ENCODE data around the gene BCAP29.

Gene BCAP29

DNA sequence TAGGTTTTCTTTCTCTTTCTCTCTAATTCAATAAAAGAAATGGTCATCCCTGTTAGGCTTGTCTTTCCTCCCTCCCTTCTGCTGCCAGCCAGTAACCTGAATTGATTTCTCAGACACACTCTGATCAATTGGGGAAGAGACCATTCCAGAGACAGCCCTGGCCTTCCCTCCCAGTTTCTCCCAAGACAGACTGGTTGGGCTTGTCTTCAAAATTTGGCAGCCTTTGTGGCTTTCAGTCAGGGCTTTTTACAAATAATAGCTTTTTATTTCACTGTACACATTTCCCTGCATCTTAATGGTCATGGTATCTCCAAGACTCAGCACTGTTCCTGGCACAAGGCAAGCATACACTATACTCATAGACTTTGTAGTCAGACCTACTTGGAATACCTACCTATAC, 33.9 kb downstream of the BCAP29 start:
- Histone ChIP-seq H3K27ac (no peak overlapping the region), H3K4me2 (no peak overlapping the region), H2AFZ (ENCODE audit: low read depth) (no peak overlapping the region), H3K79me2 (ENCODE audit: insufficient read depth, low read depth) (no peaks in the 10 kb centered on the region), H3K36me3 (ENCODE audit: insufficient read depth) (no peaks in the 10 kb centered on the region), H3K4me1 (ENCODE audit: low read depth, poor library complexity, severe bottlenecking) (no peaks in the 10 kb centered on the region), H3K4me3 (IDR thresholded peaks at IDR 0.05; ENCODE audit: insufficient read depth, low read depth, low read length) (no peak overlapping the region), H4K20me1 (ENCODE audit: insufficient read depth) (no peaks in the 10 kb centered on the region), H3K9ac (no peak overlapping the region), H3K27me3 (ENCODE audit: insufficient read depth, low read depth) (no peaks in the 10 kb centered on the region)
- TF ChIP-seq, protein P1, sequence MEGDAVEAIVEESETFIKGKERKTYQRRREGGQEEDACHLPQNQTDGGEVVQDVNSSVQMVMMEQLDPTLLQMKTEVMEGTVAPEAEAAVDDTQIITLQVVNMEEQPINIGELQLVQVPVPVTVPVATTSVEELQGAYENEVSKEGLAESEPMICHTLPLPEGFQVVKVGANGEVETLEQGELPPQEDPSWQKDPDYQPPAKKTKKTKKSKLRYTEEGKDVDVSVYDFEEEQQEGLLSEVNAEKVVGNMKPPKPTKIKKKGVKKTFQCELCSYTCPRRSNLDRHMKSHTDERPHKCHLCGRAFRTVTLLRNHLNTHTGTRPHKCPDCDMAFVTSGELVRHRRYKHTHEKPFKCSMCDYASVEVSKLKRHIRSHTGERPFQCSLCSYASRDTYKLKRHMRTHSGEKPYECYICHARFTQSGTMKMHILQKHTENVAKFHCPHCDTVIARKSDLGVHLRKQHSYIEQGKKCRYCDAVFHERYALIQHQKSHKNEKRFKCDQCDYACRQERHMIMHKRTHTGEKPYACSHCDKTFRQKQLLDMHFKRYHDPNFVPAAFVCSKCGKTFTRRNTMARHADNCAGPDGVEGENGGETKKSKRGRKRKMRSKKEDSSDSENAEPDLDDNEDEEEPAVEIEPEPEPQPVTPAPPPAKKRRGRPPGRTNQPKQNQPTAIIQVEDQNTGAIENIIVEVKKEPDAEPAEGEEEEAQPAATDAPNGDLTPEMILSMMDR (conservative IDR thresholded peaks at IDR 0.05; ENCODE audit: low read depth, low read length), result no peak

DNA sequence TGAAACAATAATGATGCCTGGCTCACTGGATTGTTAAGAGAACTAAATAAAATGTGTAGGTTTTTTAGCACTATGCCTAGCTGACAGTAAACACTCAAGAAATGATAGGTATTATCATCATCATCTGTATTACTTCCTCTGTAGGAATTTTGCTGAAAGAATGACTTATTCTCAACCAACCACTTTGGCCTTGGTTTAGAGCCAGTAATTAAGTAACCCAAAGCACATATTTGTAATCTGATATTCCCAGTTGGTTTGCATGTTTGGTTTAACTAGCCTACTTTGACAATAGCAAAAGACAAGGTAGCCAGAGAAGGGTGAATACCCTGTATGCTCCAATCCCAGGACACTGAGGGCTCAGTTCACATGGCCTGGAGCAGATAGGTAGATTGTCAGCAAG, 34.4 kb downstream of the BCAP29 start:
- no peak overlapping the region for H3K9ac ChIP-seq
- TF ChIP-seq, protein P1 (conservative IDR thresholded peaks at IDR 0.05; ENCODE audit: low read depth, low read length), result no peak
- H3K36me3 ChIP-seq (ENCODE audit: insufficient read depth), result no peaks in the 10 kb centered on the region
- no peaks in the 10 kb centered on the region for H4K20me1 ChIP-seq (ENCODE audit: insufficient read depth)
- H3K79me2 ChIP-seq (ENCODE audit: insufficient read depth, low read depth), result no peaks in the 10 kb centered on the region
- no peak overlapping the region for H3K4me3 ChIP-seq (IDR thresholded peaks at IDR 0.05; ENCODE audit: insufficient read depth, low read depth, low read length)
- H3K27ac ChIP-seq, result no peak overlapping the region
- no peaks in the 10 kb centered on the region for H3K27me3 ChIP-seq (ENCODE audit: insufficient read depth, low read depth)
- H2AFZ ChIP-seq (ENCODE audit: low read depth), result no peak overlapping the region
- no peak overlapping the region for H3K4me2 ChIP-seq
- H3K4me1 ChIP-seq (ENCODE audit: low read depth, poor library complexity, severe bottlenecking), result no peaks in the 10 kb centered on the region

DNA sequence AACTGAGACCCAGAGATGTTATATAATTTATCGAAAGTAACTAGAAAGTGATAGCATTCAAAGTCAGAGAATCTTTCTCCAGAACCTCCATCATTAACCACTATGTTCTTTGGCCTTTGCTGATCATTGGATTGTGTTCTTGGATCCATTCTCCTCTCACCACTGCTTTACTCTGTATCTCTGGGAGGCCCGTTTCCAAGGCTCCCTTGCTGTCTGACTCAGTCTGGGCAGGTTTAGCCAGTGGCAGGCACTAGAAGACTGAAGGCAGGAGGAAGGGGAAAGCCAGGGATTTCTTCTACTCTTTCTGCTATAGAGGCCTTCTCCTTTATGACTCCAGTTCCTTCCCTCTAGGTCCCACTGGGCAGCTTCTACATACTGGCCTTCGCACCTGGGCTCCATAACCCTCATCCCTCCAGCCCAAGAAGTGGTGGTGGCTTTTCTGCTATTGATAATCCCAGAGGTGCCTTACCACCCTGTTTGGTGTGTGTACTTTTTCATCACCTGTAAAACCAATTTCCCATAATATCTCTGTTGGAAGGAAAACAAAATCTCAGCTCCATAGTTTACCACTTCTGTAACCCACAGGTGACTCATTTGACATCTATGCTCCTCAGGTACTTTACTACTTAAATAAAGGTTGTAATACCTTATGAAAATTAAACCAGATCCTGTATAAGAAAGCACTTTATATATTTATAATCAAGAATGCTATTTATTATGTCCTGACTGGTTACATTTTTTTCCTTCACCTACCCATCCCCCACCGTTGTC, 36.0 kb downstream of the BCAP29 start:
- Histone ChIP-seq H3K27me3 (ENCODE audit: insufficient read depth, low read depth) (no peaks in the 10 kb centered on the region), H3K4me1 (ENCODE audit: low read depth, poor library complexity, severe bottlenecking) (no peaks in the 10 kb centered on the region), H4K20me1 (ENCODE audit: insufficient read depth) (no peaks in the 10 kb centered on the region), H3K4me3 (IDR thresholded peaks at IDR 0.05; ENCODE audit: insufficient read depth, low read depth, low read length) (no peak overlapping the region), H3K36me3 (ENCODE audit: insufficient read depth) (no peaks in the 10 kb centered on the region), H3K27ac (no peak overlapping the region), H3K4me2 (no peak overlapping the region), H3K9ac (no peak overlapping the region), H2AFZ (ENCODE audit: low read depth) (no peak overlapping the region), H3K79me2 (ENCODE audit: insufficient read depth, low read depth) (no peaks in the 10 kb centered on the region)
- TF ChIP-seq, protein P1 (conservative IDR thresholded peaks at IDR 0.05; ENCODE audit: low read depth, low read length), result no peak

DNA sequence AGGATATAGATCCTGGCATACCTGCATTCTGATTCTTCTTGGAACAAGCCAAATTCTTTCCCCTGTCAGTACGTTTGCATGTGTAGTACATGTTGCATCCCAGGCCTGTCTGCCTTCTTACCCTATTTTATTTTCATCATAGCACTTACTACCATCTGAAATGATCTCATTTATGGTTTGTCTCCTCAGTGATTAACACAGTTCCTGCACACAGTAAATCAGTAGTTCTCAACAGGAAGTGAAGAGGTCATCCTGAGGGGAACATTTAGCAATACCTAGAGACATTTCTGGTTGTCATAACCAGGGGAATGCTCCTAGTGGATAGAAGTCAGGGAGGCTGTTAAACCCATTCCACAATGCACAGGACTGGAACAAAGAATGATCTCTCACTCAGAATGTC, 42.4 kb downstream of the BCAP29 start:
- TF ChIP-seq, protein P1 (conservative IDR thresholded peaks at IDR 0.05; ENCODE audit: low read depth, low read length), result no peak
- no peak overlapping the region for H3K4me3 ChIP-seq (IDR thresholded peaks at IDR 0.05; ENCODE audit: insufficient read depth, low read depth, low read length)

More for the DNA sequence above, 42.4 kb downstream of the BCAP29 start:
- no peak overlapping the region for H3K27ac ChIP-seq
- H3K9ac ChIP-seq, result no peak overlapping the region
- H3K27me3 ChIP-seq (ENCODE audit: insufficient read depth, low read depth), result no peaks in the 10 kb centered on the region
- no peaks in the 10 kb centered on the region for H3K4me1 ChIP-seq (ENCODE audit: low read depth, poor library complexity, severe bottlenecking)
- no peaks in the 10 kb centered on the region for H4K20me1 ChIP-seq (ENCODE audit: insufficient read depth)
- H3K36me3 ChIP-seq (ENCODE audit: insufficient read depth), result no peaks in the 10 kb centered on the region
- H3K4me2 ChIP-seq, result no peak overlapping the region
- no peak overlapping the region for H2AFZ ChIP-seq (ENCODE audit: low read depth)
- no peaks in the 10 kb centered on the region for H3K79me2 ChIP-seq (ENCODE audit: insufficient read depth, low read depth)
